ENCODE measurements around the gene SIGLEC12. TPM values are rescaled to one million over a fixed set of nuclear protein-coding genes. Genes with fewer than 3 reads are reported as not detected.
"Not testable (repeated sequence)": the region's sequence is repeated elsewhere in the genome, so short reads cannot be mapped to it uniquely, and the experiment has no call there.

Gene SIGLEC12
- total RNA-seq, 2 donors from 2014 or later = 0.91 TPM; not detected in 1

DNA sequence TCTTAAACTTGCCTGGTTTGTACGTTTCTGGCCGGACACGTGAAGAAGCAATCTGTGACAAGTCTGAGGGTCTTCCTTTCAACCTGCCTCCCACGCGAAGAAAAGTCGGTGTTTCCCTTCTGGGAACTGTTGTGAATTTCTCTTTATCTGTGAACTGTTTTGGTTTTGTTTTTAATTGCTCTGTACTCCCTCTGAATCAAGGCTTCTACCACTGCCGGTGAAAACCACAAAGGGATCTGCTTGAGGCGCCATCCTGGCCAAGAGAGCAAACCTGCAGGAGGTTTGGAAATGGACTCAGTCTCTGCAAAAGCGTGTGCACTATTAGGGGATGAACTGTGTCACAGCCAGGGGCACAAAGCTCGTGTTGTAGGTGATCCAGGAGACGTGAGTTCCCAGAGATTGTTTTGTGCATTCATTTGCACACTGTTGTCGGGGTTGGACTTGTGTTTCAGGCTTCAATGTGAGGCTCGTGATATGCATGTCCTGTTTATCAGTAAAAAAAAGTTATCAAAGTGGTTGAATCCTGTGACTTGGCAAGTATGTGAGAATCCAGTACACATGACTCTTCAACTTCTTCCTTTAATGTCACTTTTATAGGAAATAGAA is 53.1 kb downstream of the SIGLEC12 start:
- H3K27me3 ChIP-seq (replicated peaks; ENCODE audit: insufficient read depth) = peaks cover 4% of the 10 kb centered on the region
- H3K27ac ChIP-seq = no peak overlapping the region
- no peak for TF ChIP-seq POLR2AphosphoS5 (IDR thresholded peaks at IDR 0.05)
- TF ChIP-seq POLR2A (IDR thresholded peaks at IDR 0.05) = no peak
- TF ChIP-seq, protein P1, sequence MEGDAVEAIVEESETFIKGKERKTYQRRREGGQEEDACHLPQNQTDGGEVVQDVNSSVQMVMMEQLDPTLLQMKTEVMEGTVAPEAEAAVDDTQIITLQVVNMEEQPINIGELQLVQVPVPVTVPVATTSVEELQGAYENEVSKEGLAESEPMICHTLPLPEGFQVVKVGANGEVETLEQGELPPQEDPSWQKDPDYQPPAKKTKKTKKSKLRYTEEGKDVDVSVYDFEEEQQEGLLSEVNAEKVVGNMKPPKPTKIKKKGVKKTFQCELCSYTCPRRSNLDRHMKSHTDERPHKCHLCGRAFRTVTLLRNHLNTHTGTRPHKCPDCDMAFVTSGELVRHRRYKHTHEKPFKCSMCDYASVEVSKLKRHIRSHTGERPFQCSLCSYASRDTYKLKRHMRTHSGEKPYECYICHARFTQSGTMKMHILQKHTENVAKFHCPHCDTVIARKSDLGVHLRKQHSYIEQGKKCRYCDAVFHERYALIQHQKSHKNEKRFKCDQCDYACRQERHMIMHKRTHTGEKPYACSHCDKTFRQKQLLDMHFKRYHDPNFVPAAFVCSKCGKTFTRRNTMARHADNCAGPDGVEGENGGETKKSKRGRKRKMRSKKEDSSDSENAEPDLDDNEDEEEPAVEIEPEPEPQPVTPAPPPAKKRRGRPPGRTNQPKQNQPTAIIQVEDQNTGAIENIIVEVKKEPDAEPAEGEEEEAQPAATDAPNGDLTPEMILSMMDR (IDR thresholded peaks at IDR 0.05) = no peak
- DNase-seq (ENCODE audit: low spot score) = no peak
- no peaks in the 10 kb centered on the region for H3K36me3 ChIP-seq
- H3K9me3 ChIP-seq = no peaks in the 10 kb centered on the region
- intact Hi-C loops (cut with DNase I) = no loop called here
- H3K4me3 ChIP-seq = no peak overlapping the region
- WGBS = 62% methylated on average over 13 of the region's 13 CpGs
- no peaks in the 10 kb centered on the region for H3K4me1 ChIP-seq (replicated peaks)

DNA sequence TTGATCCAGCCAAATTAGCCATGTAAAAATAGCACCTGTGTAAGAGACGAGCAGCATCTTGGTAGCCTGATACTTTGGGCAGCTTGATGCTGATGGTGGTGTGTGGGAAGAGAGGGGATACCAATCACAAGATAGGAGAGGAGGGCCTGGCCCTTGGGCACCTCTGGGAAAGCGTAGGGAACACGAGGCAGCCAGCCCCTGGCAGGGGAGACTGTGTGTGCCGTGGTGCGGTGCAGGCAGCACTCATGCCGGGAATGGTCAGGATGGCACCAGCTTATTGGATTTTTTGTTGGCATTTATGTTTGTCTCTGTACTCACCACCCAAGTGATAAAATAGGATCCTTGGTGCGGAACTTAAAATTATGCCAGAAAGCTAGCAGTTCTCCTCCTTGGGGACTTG is 53.6 kb downstream of the SIGLEC12 start:
- H3K36me3 ChIP-seq = no peaks in the 10 kb centered on the region
- peaks cover 4% of the 10 kb centered on the region for H3K27me3 ChIP-seq (replicated peaks; ENCODE audit: insufficient read depth)
- intact Hi-C loops (cut with DNase I) = no loop called here
- no peak for DNase-seq (ENCODE audit: low spot score)
- no peaks in the 10 kb centered on the region for H3K4me1 ChIP-seq (replicated peaks)
- no peak for TF ChIP-seq POLR2A (IDR thresholded peaks at IDR 0.05)
- TF ChIP-seq, protein P1 (IDR thresholded peaks at IDR 0.05) = no peak
- TF ChIP-seq POLR2AphosphoS5 (IDR thresholded peaks at IDR 0.05) = no peak
- no peaks in the 10 kb centered on the region for H3K9me3 ChIP-seq
- H3K4me3 ChIP-seq = no peak overlapping the region
- 86% methylated on average over 7 of the region's 7 CpGs for WGBS
- no peak overlapping the region for H3K27ac ChIP-seq

DNA sequence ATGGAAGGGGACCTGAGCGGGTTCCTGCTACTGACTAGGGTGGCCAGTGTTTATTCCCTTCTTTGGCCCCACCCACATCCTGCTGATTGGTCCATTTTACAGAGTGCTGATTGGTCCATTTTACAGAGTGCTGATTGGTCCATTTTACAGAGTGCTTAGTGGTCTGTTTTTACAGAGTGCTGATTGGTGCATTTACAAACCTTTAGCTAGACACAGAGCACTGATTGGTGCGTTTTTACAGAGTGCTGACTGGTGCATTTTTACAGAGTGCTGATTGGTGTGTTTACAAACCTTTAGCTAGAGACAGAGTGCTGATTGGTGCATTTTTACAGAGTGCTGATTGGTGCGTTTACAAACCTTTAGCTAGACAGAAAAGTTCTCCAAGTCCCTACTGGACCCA is 54.1 kb downstream of the SIGLEC12 start:
- 88% methylated on average over 3 of the region's 3 CpGs for WGBS
- H3K27me3 ChIP-seq (replicated peaks; ENCODE audit: insufficient read depth); intact Hi-C loops (cut with DNase I); H3K4me1 ChIP-seq (replicated peaks); DNase-seq (ENCODE audit: low spot score); H3K9me3 ChIP-seq; H3K27ac ChIP-seq; H3K36me3 ChIP-seq; H3K4me3 ChIP-seq: not testable (repeated sequence)

DNA sequence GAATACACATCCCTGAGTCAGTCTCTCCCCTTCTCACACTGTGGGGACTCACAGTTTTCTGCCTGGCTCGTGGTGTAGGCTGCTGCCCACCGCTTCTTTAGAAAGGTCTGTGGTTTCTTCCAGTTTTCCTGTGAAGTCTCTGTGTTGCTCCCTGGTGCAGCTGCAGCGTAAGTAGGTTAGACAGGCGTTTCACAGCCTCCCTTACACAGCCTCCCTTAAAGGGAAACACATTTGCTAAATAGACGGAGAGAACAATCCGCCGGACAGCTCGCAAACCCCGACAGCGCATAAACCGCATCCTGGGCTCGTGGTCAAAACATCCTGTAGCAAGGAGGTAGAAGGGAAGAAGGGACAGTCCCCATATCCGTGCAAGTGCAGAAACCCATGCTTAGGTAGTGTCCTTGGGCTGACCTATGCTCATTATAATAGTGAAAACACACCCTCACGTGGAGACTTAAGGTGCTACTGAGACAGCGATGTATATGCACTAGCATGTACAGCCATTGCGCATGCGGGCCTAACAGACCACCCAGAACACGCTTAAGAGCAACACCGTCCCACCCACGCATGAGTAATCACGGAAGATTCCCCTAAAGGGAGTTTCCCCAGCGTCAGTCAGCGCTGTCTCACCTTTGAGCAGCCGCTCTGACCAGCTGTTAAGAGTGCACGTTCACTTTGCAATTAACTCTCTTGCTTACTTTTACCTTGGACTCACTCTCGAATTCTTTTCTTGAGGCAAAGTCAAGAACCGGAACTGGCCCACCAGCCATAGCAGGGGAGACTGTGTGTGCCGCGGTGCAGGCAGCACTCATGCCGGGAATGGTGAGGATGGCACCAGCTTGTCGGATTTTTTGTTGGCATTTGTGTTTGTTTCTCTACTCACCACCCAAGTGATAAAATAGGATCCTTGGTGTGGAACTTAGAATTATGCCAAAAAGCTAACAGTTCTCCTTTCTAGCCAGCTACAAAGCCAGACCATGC is 59.9 kb downstream of the SIGLEC12 start:
- TF ChIP-seq POLR2A (IDR thresholded peaks at IDR 0.05) (no peak), POLR2AphosphoS5 (IDR thresholded peaks at IDR 0.05) (no peak)
- TF ChIP-seq, protein P1 (IDR thresholded peaks at IDR 0.05) = no peak
- DNase-seq (ENCODE audit: low spot score) = no peak
- Histone ChIP-seq H3K27me3 (replicated peaks; ENCODE audit: insufficient read depth) (no peaks in the 10 kb centered on the region), H3K27ac (no peak overlapping the region), H3K4me1 (replicated peaks) (no peaks in the 10 kb centered on the region), H3K36me3 (no peaks in the 10 kb centered on the region), H3K9me3 (no peaks in the 10 kb centered on the region), H3K4me3 (no peak overlapping the region)
- 39% methylated on average over 31 of the region's 31 CpGs for WGBS
- intact Hi-C loops (cut with DNase I) = no loop called here

Small RNAs within 50 kb of the gene (small RNA-seq; reads per million reads assigned to genes)
- 0 reads per million in 2 donors for gene AC020914.3
- gene AC020914.5 = 0 reads per million in 2 donors

Other genes with a start within 250 kb of the SIGLEC12 start
- 10 to 100 TPM in 1 of 2 donors, not detected in 1; 12.6 TPM for gene IGLON5, start 190.2 kb downstream of the SIGLEC12 start, total RNA-seq
- gene VSIG10L, start 159.7 kb downstream of the SIGLEC12 start, total RNA-seq = 1 to 10 TPM; 2.3 to 9.9 TPM
- gene ETFB, start 135.4 kb downstream of the SIGLEC12 start, total RNA-seq = 100 to 1,000 TPM in 1 of 2 donors, 10 to 100 TPM in 1; 82.8 to 118 TPM
- 1 to 10 TPM in 1 of 2 donors, not detected in 1; 4.2 TPM for gene CLDND2, start 132.8 kb downstream of the SIGLEC12 start, total RNA-seq
- 1 to 10 TPM in 1 of 2 donors, not detected in 1; 1.8 TPM for gene NKG7, start 129.1 kb downstream of the SIGLEC12 start, total RNA-seq
- not detected for gene LIM2, start 113.8 kb downstream of the SIGLEC12 start, total RNA-seq
- gene C19orf84, start 111.2 kb downstream of the SIGLEC12 start, total RNA-seq = 10 to 100 TPM in 1 of 2 donors, not detected in 1; 16.0 TPM
- 1 to 10 TPM; 7.1 to 7.5 TPM for gene SIGLEC10, start 84.2 kb downstream of the SIGLEC12 start, total RNA-seq
- gene SIGLEC8, start 43.3 kb downstream of the SIGLEC12 start, total RNA-seq = 1 to 10 TPM; 1.0 to 3.0 TPM
- not detected for gene CEACAM18, start 23.3 kb downstream of the SIGLEC12 start, total RNA-seq
- gene SIGLEC6, start 29.9 kb upstream of the SIGLEC12 start, total RNA-seq = under 1 TPM in 1 of 2 donors, not detected in 1; 0.68 TPM
- gene ZNF175, start 69.5 kb upstream of the SIGLEC12 start, total RNA-seq = 1 to 10 TPM; 4.3 to 9.0 TPM
- gene SIGLEC5, start 128.6 kb upstream of the SIGLEC12 start, total RNA-seq = not detected
- gene SIGLEC14, start 145.0 kb upstream of the SIGLEC12 start, total RNA-seq = 1 to 10 TPM; 1.8 to 8.0 TPM
- 10 to 100 TPM; 24.6 to 47.7 TPM for gene SPACA6, start 191.5 kb upstream of the SIGLEC12 start, total RNA-seq
- 1 to 10 TPM in 1 of 2 donors, not detected in 1; 1.9 TPM for gene HAS1, start 222.2 kb upstream of the SIGLEC12 start, total RNA-seq

Data from prostate gland (tissue), 2 donors.